Stimulated activated CD4-positive, alpha-beta T cell treated with anti-CD3 and anti-CD28 coated beads, Interleukin-15, amount 100 ng/mL, for 48 hours (primary cell): ENCODE measurements around the gene LYRM2.
A peak's percentile ranks its signal among the peaks of the same experiment; 100 is the strongest.
"Not testable (repeated sequence)": the region's sequence is repeated elsewhere in the genome, so short reads cannot be mapped to it uniquely, and the experiment has no call there.

ENCODE experiments used
- DNase-seq, 2 donors: peaks; one replicate each; pipeline ENCODE4 v3.0.0-alpha.2; 2020; ENCODE audit warnings: low read depth in 2 of 2

Gene LYRM2

GRCh38 chr6:89644864-89645263 lies 6.3 kb upstream of the LYRM2 start:
- DNase-seq, result no peak

GRCh38 chr6:89643406-89643805 lies 4.9 kb upstream of the LYRM2 start:
- DNase-seq, result no peak

- DNase-seq, result no peak
Measured at GRCh38 chr6:89642956-89643355, 4.4 kb upstream of the LYRM2 start.

GRCh38 chr6:89641581-89641980 lies 3.0 kb upstream of the LYRM2 start:
- not testable (repeated sequence) for DNase-seq

- no peak for DNase-seq
Measured at GRCh38 chr6:89640804-89641203, 2.3 kb upstream of the LYRM2 start.

- no peak for DNase-seq
Measured at GRCh38 chr6:89637960-89638319, 607 bp downstream of the LYRM2 start.

GRCh38 chr6:89636412-89636811 lies 2.1 kb downstream of the LYRM2 start:
- DNase-seq, result not testable (repeated sequence)

- no peak for DNase-seq
Measured at GRCh38 chr6:89630488-89630887, 8.1 kb downstream of the LYRM2 start.

GRCh38 chr6:89623749-89624148 lies 14.8 kb downstream of the LYRM2 start:
- DNase-seq, result no peak

GRCh38 chr6:89619567-89619966 lies 19.0 kb downstream of the LYRM2 start:
- DNase-seq, result no peak

- DNase-seq, result no peak
Measured at GRCh38 chr6:89618026-89618425, 20.5 kb downstream of the LYRM2 start.

GRCh38 chr6:89616531-89616930 lies 22.0 kb downstream of the LYRM2 start:
- no peak for DNase-seq

GRCh38 chr6:89615882-89616281 lies 22.7 kb downstream of the LYRM2 start:
- no peak for DNase-seq

- no peak for DNase-seq
Measured at GRCh38 chr6:89613790-89614189, 24.8 kb downstream of the LYRM2 start.

- DNase-seq, result no peak
Measured at GRCh38 chr6:89612121-89612520, 26.4 kb downstream of the LYRM2 start.

GRCh38 chr6:89611666-89612065 lies 26.9 kb downstream of the LYRM2 start:
- no peak for DNase-seq

- peak; percentile 53 to 77 for DNase-seq
Measured at GRCh38 chr6:89610149-89610642, 28.4 kb downstream of the LYRM2 start.

- no peak for DNase-seq
Measured at GRCh38 chr6:89605861-89606260, 32.7 kb downstream of the LYRM2 start.

- DNase-seq, result no peak
Measured at GRCh38 chr6:89604653-89605052, 33.9 kb downstream of the LYRM2 start.

GRCh38 chr6:89602166-89602565 lies 36.4 kb downstream of the LYRM2 start:
- DNase-seq, result no peak

GRCh38 chr6:89599727-89600126 lies 38.8 kb downstream of the LYRM2 start:
- DNase-seq, result no peak

GRCh38 chr6:89597988-89598387 lies 40.6 kb downstream of the LYRM2 start:
- DNase-seq, result no peak

- DNase-seq, result no peak
Measured at GRCh38 chr6:89597372-89597771, 41.2 kb downstream of the LYRM2 start.

GRCh38 chr6:89596484-89596883 lies 42.1 kb downstream of the LYRM2 start:
- DNase-seq, result no peak

GRCh38 chr6:89596056-89596455 lies 42.5 kb downstream of the LYRM2 start:
- DNase-seq, result no peak
